Astrocyte of the cerebellum (primary cell): ENCODE results near the gene ZNF423.

Experiments used
- DNase-seq: peaks from one replicate; pipeline ENCODE4 v3.0.0-alpha.2; 2011; ENCODE audit warnings: low read depth
- H3K4me3 ChIP-seq: 2 replicates; pipeline ENCODE4 v1.5.1; 2011; ENCODE audit warnings: mild to moderate bottlenecking, low read depth, low read length, moderate library complexity
- CTCF ChIP-seq: IDR thresholded peaks from 2 replicates; pipeline ENCODE4 v1.5.1; 2012; ENCODE audit warnings: low read length, low read depth, moderate library complexity, mild to moderate bottlenecking; ENCODE audit errors: missing control alignments
- in situ Hi-C: cut with HindIII; loops from 2 replicates; pipeline ENCODE4 v1.10.0; 2017; ENCODE audit warnings: low sequenced_read_pairs

ZNF423 gene

DNA sequence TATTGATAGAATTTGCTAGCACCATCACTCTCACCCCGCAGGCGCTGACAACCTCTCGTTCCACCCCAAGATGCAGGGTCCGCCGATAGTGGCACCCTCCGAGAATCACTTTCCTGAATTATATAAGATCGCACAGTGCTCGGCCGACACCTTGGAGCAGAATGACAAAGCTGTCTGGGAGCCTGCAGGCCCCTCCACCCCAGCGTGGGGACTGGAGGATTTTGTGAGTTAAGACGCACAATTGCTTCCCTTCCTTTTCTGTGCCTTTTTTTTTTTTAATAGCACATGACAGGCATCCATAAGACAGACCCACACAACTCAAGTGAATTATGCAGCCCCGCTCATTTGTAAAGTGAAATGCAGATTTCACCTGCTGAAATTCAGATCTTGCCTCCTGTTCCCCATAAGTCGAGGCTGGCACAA lies 327.0 kb downstream of the ZNF423 start:
- in situ Hi-C loops = no loop called here
- no peak for DNase-seq
- H3K4me3 ChIP-seq = no peak overlapping the region
- TF ChIP-seq CTCF = no peak

GRCh38 chr16:49528060-49528865 lies 327.6 kb downstream of the ZNF423 start:
- TF ChIP-seq CTCF = peak; percentile 3
- in situ Hi-C loops = no loop called here
- H3K4me3 ChIP-seq = peak overlapping the region; percentile 29
- DNase-seq = no peak

GRCh38 chr16:49527611-49528010 lies 328.3 kb downstream of the ZNF423 start:
- TF ChIP-seq CTCF = no peak
- DNase-seq = no peak
- in situ Hi-C loops = no loop called here
- no peak overlapping the region for H3K4me3 ChIP-seq

- no peak overlapping the region for H3K4me3 ChIP-seq
- no peak for TF ChIP-seq CTCF
- DNase-seq = no peak
- in situ Hi-C loops = no loop called here
These were observed 329.0 kb downstream of the ZNF423 start for GRCh38 chr16:49526860-49527365.

DNA sequence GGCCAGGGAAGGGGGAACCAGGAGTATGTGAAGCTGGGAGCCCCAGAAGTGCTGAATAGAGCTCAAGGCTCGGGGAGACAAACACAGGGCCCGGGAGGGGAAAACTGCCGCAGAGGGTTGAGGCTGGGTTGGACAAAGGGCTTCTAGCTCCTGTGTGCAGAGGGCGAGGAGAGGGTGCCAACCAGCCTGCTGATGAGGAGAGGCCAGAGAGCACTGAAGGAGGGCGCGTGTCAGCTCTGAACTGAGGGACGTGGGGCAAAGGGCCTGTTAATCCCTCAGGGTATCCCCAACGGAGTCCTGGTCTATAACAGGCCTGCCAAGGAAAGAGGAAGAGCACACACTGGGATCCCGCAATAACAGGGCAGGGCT lies 331.0 kb downstream of the ZNF423 start:
- H3K4me3 ChIP-seq = no peak overlapping the region
- no peak for TF ChIP-seq CTCF
- DNase-seq = no peak
- in situ Hi-C loops = no loop called here

GRCh38 chr16:49524216-49524946 lies 331.5 kb downstream of the ZNF423 start:
- TF ChIP-seq CTCF = no peak
- DNase-seq = no peak
- no peak overlapping the region for H3K4me3 ChIP-seq
- in situ Hi-C loops = no loop called here
